Putamen (tissue), 1 donor: ENCODE results near the gene MUTYH.
"Not testable (repeated sequence)": the region's sequence is repeated elsewhere in the genome, so short reads cannot be mapped to it uniquely, and the experiment has no call there.

Experiments used
- DNase-seq: peaks from one replicate; pipeline ENCODE4 v3.0.0-alpha.2; 2016; ENCODE audit warnings: low spot score

MUTYH gene

GRCh38 chr1:45321444-45321843, 18.8 kb downstream of the MUTYH start:
- DNase-seq, result no peak

DNA sequence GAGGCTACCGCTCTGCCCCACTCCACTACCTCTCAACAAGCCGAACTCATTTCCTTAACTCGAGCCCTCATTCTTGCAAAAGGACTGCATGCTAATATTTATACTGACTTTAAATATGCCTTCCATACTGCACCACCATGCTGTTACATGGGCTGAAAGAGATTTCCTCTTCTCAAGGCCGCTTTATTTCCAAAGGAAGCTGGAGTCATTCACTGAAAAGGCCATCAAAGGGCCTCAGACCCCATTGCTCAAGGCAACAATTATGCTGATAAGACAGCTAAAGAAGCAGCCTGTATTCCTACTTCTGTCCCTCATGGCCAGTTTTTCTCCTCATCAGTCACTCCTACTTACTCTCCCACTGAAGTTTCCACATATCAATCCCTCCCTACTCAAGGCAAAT, 20.5 kb downstream of the MUTYH start:
- no peak for DNase-seq

DNA sequence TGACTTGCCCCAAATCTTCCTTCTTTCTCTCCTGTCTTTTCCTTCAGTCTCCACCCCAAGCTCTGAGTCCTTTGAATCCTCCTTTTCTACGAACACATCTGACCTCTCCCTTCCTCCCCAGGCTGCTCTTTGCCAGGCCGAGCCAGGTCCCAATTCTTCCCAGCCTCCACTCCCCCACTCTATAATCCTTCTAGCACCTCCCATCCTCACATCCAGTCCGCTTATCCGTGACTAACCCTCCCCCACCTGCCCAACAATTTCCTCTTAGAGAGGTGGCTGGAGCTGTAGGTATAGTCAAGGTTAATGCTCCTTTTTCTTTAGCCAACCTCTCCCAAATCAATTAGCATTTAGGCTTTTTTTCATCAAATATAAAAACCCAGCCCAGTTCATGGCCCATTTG, 23.1 kb downstream of the MUTYH start:
- no peak for DNase-seq

GRCh38 chr1:45314266-45314665, 26.0 kb downstream of the MUTYH start:
- no peak for DNase-seq

DNA sequence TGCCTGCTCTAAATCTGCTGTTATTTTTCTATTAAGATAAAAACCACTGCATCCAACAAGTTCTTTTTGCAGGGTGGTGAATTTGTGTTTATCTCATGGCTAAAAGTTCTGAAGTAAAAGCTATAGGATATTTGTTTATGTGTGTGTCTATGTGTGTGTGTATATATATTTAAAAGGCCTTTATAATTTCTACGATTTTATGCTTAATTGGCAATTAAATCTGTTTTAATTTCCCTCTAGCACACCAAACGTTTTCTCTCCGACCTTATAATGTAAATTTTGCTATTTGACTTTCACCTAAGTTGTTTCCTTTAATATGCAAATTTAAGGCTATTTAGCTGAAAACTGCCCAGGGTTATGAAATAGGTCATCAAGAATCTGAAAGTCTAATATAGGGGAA, 33.3 kb downstream of the MUTYH start:
- DNase-seq, result no peak

DNA sequence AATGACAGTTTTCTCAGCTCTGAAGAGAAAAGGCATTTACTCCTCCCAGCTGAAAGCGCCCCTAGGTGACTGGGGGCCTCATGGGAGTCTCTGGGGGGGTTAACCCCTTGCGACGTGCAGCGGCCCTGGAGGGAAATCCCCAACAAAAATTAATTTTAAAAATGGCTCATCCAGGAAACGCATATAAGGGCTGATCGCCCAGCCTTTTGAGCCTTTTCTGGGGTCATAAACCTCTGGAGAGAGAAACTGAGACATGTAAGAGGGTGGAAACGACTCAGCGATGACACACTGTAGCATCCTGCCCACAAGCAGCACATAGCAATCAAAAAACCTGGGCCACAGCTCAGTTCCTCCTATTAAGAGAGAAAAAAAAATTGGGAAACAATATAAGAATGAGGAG, 33.9 kb downstream of the MUTYH start:
- DNase-seq, result no peak

GRCh38 chr1:45305231-45305630, 35.0 kb downstream of the MUTYH start:
- no peak for DNase-seq

DNA sequence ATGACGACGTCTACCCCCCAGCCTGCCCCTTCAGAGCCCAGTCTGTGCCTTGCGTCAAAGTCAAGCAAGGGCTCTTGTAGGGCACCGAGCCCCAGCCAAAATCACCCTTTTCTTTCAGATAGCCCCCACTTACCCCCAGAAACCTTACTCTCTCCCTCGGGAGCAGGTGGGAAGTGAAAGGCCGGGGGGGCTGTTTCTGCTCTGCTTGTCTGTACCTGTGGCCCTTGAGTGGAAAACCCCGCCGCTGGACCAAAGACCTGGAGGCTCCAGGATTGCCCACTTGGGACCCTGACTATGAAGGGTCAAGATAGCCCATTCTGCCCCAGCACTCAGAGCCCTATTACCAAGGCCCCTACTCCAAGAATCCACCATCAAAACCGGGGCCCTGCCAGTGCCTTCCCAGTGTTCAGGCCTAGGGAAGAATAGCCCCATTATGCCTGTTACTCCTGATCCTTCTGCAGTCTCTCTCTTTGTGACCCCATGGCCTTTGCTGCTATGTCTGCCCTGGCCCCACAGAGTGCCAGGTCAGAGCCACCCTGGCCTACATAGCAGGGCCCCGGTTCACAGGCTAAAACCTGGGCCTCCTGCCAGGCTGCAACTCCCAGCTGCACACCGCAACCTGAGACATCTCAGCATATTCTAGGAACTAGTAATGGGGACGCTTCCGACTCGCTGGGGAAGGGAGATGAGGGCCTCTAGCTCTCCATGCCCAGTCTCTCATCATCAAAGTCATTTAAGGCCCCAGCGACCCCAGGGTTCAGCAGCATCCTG, 35.7 kb downstream of the MUTYH start:
- DNase-seq, result no peak

DNA sequence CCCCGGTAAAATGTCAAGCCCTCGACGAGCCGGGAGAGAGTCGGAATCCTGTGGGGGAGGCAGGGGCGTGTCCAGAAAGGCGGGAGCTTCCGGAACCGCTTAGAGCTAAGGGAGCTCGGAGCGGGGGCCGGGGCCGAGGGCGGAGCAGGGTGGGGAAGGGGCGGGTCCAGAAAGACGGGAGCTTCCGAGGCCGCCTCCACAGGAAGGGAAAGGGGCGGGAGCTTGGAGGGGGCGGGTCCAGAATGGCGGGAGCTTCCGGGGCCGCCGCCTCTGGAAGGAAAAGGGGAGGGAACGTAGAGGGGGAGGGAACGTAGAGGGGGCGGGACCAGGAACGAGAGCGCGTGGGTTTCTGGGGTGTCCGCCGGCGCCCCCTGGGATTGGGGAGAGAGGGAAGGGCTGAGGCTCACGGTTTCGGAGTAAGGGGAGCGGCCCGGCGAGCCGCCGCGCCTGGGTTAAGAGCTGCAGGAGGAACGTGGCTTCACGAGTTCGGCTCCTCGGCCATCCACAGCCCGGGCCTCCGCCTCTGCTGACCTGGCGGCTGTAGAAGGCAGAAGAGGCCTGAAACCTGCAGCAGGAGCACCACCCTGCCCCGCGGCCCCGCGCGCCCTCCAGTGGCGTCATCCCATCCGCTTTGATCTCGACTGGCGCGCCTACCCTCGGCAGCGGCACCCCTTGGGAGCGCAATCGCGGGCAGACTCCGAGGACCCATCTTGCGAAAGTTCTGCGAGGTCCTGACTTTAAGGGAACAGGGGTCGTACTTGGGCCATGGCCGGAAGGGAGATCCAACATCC, 36.5 kb downstream of the MUTYH start:
- DNase-seq, result peak; percentile 99

GRCh38 chr1:45302505-45303150, 37.6 kb downstream of the MUTYH start:
- no peak for DNase-seq

DNA sequence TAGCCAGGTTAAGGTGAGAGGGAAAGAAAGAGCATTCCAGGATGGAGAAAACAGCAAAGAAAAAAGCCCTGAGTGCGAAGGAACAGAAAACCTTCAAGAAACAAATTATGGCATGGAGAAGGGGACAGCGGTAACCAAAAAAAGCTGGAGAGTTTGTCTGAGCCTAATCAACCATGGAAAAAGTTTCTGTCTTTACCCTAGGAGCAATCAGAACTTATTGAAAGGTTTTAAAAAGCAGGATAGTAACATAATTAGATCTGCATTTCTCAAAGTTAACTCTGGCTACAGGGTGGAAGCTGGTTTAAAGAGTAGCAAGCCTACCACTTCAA, 39.6 kb downstream of the MUTYH start:
- no peak for DNase-seq

DNA sequence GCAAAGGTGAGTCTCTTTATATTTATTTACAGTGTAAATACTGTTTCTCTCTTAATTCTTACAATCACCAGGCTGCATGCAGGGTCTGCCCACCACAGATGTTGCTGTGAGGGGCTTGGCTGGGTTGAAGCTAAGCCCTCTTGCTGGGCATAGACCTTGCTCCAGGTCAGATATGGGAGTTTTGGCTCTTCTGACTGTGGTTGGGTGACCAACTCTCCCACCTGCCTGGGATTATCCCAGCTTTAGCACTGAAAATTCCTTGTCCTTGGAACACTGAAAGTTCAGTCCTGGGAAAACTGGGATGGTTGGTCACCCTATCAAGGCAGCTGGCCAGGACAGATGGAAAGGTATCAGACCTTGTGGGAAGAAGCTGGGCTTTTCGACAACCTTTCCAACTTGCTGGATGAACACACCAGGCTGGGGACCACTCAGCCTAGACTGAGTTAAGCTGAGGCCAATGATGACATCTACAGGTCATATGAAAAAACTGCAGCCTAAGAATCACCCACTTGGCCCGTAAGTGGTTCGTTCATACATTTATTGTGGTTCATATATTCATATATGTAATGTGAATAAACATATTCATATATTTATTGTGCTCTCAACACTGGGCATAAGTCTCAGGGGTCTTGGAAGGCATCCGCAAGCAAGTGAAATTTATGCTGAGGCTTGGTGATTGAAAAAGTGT, 40.1 kb downstream of the MUTYH start:
- DNase-seq, result peak; percentile 58

DNA sequence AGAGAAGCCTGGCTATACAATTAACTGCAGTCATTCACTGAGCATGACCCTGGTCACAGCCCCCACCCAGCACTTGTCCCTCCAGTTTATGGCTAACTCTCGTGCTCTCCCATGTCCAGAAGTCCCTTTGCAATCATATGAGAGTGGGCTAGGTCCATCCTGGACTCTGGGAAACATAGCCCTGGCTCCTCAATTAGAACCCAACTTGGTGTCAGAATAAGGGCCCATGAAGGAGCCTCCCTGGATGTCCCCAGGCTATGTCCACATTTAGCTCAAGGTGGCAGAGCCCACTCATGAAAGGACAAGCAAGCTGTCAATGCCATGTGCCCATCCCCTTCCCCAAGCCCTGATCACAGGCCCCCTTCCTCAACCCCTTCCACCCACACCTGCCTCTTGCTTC, 40.9 kb downstream of the MUTYH start:
- no peak for DNase-seq

DNA sequence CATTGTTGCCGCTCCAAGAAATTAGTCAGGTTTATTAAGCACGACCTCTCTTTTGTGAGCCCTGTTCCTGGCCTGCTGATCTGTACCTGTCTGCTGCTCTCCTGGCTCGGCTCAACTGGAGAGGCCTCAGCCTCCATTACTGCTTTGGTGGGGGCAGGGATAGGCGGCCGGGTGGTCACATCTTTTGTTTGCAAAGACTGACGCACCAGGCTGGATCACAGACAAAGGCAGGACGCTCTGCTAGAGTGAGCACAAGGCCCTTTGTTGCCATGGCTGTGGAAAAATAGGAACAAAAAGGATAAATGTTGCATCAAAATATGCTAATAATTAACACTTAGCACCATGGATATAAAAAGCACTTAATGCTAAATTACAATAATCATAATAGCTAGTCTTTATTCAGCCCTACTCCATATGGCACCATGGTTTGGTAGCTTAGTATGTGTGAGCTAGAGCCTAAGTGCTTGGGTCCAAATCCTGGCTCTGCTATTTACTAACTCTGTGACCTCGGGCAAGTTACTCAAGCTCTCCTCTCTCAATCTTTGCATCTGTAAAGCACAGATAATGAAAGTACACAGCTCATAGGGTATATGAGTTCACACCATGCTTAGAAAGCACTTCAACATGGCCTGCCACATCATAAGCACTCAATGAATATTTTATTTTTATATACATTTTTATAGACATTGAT, 42.4 kb downstream of the MUTYH start:
- no peak for DNase-seq

GRCh38 chr1:45291716-45292115, 48.5 kb downstream of the MUTYH start:
- DNase-seq, result no peak

- DNase-seq, result not testable (repeated sequence)
Observed at GRCh38 chr1:45291002-45291401, 49.2 kb downstream of the MUTYH start.

DNA sequence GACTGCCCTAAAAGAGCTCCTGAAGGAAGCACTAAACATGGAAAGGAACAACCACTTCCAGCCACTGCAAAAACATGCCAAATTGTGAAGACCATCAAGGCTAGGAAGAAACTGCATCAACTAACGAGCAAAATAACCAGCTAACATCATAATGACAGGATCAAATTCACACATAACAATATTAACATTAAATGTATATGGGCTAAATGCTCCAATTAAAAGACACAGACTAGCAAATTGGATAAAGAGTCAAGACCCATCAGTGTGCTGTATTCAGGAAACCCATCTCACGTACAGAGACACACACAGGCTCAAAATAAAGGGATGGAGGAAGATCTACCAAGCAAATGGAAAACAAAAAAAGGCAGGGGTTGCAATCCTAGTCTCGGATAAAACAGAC, 53.7 kb downstream of the MUTYH start:
- DNase-seq, result not testable (repeated sequence)

DNA sequence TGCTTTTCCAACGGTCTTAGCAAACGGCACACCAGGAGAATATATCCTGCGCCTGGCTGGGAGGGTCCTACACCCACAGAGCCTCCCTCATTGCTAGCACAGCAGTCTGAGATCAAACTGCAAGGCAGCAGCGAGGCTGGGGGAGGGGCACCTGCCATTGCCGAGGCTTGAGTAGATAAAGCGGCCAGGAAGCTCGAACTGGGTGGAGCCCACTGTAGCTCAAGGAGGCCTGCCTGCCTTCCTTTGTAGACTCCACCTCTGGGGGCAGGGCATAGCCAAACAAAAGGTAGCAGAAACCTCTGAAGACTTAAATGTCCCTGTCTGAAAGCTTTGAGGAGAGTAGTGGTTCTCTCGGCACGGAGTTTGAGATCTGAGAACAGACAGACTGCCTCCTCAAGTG, 55.4 kb downstream of the MUTYH start:
- not testable (repeated sequence) for DNase-seq

- no peak for DNase-seq
Observed at GRCh38 chr1:45282351-45282750, 57.9 kb downstream of the MUTYH start.
